Measurements from ENCODE around the gene MT1F.

MT1F gene

DNA sequence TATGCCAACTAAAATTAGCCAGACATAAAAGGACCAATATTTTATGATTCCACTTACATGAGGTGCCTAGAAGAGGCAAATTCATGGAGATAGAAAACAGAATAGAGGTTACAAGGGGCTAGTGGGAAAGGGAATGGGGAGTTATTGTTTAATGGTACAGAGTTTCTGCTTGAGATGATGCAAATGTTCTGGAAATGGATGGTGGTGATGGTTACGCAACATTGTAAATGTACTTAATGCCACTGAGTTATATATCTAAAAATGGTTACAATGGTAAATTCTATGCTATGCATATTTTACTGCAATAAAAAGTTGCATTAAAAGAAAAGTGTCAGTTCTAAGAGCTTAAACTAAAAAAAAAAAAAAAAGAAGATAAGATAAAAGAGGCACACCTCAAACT, 42.4 kb downstream of the MT1F start:
- no peak for DNase-seq (ENCODE audit: low read depth)

DNA sequence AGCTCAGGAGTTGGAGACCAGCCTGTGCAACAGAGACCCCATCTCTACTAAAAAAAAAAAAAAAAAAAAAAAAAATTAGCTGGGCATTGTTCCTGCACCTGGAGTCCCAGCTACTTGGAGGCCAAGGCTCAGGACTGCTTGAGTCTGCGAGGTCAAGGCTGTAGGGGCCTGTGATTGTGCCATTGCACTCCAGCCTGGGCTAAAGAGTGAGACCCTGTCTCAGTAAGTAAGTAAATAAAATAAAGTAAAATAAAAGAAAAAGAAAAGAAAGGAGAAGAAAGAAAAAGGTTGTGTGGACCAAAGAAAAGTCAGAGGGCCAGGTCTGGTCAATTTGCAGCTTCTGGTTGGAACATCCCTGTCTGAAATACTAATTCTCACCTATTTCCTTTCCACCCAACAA, 42.9 kb downstream of the MT1F start:
- no peak for DNase-seq (ENCODE audit: low read depth)

DNA sequence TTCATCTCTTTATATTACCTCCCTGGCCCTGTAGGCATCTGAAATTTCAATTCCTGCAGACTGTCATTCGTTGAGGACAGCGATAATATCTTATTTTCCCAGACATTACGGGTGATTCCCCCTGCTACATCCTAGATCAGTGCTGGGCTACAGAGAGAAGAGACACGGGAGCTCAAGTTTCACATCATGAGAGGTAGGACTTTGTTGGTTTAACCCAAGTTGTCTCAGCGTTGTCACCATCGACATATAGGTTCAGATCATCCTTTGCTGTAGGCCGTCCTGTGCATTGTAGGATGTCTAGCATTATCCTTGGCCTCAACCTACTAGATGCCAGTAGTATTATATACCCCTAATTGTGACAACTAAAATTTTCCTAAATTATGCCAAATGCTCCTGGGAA, 43.8 kb downstream of the MT1F start:
- DNase-seq (ENCODE audit: low read depth): no peak

DNA sequence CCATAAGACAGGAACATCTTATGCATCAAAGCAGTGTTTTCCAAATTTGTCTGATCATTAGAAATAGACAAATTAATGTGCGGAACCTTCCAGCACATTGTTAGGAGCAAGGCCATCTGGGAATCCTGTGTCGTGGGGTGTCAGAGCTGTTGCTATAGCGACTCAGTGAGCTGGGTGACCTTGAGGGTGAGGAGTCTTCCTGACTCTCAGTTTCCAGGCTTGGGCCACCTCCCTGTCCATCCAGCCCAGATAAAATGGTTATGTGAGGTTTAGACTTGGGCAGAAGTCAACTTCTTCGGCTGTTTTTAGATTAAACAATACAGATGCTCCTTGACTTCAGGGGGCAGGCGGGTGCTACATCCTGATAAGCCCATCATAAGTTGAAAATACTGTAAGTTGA, 45.1 kb downstream of the MT1F start:
- DNase-seq (ENCODE audit: low read depth): no peak

Measured in fibroblast of the conjunctiva (primary cell).